ENCODE results near the gene CAMKK2. TPM values are rescaled to one million over a fixed set of nuclear protein-coding genes. Genes with fewer than 3 reads are reported as not detected.

CAMKK2 gene
- total RNA-seq, 1 experiment from 2014 or later, result 39.4 TPM

DNA sequence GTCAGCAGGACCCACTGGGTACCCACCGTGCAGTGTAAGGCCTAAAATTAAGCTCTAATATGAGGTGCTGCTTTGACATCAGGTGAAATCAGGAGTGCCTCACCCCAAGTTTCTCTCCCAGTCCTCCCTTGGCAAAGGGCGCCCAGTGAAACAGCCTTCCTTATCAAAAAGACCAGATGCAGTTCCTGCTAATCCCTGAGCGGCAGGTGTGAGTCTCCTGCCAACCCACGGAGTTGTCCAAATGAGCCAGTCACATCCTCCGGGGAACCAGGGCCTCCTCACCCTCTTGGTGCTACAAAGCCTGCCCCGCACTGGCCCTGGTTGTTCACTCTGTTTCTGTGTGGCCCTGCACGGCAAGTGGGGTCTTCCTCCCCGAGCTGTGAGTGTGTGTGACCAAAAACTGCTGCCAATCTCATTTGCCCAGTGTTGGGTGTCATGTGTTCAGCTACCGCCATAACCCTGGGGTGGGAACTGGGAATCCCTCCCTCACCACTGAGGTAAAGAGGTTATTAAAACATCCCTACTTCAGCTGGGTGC lies 106.8 kb downstream of the CAMKK2 start:
- no peak for DNase-seq (ENCODE audit: low read depth)
- in situ Hi-C loops (cut with HindIII; ENCODE audit: low pct_unique_long_range_greater_than_20kb, low sequenced_read_pairs), result no loop called here

DNA sequence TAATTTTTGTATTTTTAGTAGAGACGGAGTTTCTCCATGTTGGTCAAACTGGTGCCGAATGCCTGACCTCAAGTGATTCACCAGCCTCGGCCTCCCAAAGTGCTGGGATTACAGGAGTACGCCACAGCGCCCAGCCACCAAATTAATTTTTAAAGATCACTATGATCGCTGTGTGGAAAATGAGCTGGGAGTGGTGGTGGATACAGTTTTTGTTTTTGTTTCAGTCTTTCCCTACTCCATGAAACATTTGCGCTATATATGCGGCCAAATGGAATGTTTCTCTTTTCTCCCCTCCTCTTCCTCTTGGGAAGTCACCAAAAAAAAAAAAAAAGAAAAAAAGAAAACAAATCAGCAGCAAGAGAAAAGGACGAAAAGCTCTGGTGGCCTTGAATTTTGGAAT lies 107.4 kb downstream of the CAMKK2 start:
- in situ Hi-C loops (cut with HindIII; ENCODE audit: low pct_unique_long_range_greater_than_20kb, low sequenced_read_pairs), result no loop called here
- peak; percentile 65 for DNase-seq (ENCODE audit: low read depth)

DNA sequence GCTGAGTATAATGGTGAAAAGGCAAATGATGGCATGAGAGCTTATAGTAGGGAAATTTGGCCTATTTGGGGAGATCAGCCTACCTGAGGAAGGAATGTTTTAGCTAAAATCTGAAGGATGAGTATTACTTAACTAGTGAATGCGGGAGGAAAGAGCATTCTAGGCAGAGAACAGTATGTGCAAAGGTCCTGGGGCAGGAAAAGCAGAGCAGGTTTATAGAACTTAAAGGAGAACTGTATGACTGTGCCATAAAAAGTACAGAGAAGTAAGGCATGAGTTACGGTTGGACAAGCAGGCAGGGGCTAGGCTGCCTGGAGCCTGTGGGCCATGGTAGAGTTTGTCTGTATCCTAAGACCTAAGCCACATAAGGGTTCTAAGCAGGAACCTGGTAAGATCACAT lies 108.3 kb downstream of the CAMKK2 start:
- in situ Hi-C loops (cut with HindIII; ENCODE audit: low pct_unique_long_range_greater_than_20kb, low sequenced_read_pairs), result no loop called here
- no peak for DNase-seq (ENCODE audit: low read depth)

Other genes with a start within 250 kb of the CAMKK2 start
- gene P2RX7, start 163.8 kb downstream of the CAMKK2 start, total RNA-seq (2014; rRNA removed; shearing (Covaris generic); ENCODE audit: low replicate concordance), result 0.93 and 1.2 TPM in 2 replicates
- 137 and 166 TPM in 2 replicates for gene P2RX4, start 86.6 kb downstream of the CAMKK2 start, total RNA-seq (2014; rRNA removed; shearing (Covaris generic); ENCODE audit: low replicate concordance)
- gene ANAPC5, start 55.7 kb upstream of the CAMKK2 start, total RNA-seq (2014; rRNA removed; shearing (Covaris generic); ENCODE audit: low replicate concordance), result 124 and 145 TPM in 2 replicates
- gene RNF34, start 103.4 kb upstream of the CAMKK2 start, total RNA-seq (2014; rRNA removed; shearing (Covaris generic); ENCODE audit: low replicate concordance), result 37.0 and 47.9 TPM in 2 replicates

All from Caki2 (cell line).